GM18505 (cell line): ENCODE data around the gene STARD13.

Experiments used
- ATAC-seq: cut with Tn5 transposase; IDR thresholded peaks from one replicate; pipeline ENCODE4 v1.9.1; 2021; ENCODE audit not compliant: unreplicated experiment
- POLR2A ChIP-seq: IDR thresholded peaks from 4 replicates; pipeline ENCODE4 v1.6.1; 2011; ENCODE audit warnings: borderline replicate concordance; ENCODE audit not compliant: insufficient read depth, insufficient read length; ENCODE audit errors: extremely low read depth

The STARD13 gene

GRCh38 chr13:33227927-33228647, 57.5 kb downstream of the STARD13 start:
- no peak for ATAC-seq
- no peak for TF ChIP-seq POLR2A

- ATAC-seq = no peak
- no peak for TF ChIP-seq POLR2A
Measured at GRCh38 chr13:33224686-33225085, 60.9 kb downstream of the STARD13 start.

GRCh38 chr13:33224191-33224590, 61.4 kb downstream of the STARD13 start:
- ATAC-seq = no peak

GRCh38 chr13:33219926-33220325, 65.6 kb downstream of the STARD13 start:
- no peak for ATAC-seq
- TF ChIP-seq POLR2A = no peak

More at GRCh38 chr13:33224191-33224590, 61.4 kb downstream of the STARD13 start:
- no peak for TF ChIP-seq POLR2A

- ATAC-seq = no peak
- no peak for TF ChIP-seq POLR2A
Measured at GRCh38 chr13:33218426-33218825, 67.1 kb downstream of the STARD13 start.

- no peak for TF ChIP-seq POLR2A
- ATAC-seq = no peak
Measured at GRCh38 chr13:33218020-33218419, 67.5 kb downstream of the STARD13 start.

- no peak for ATAC-seq
- no peak for TF ChIP-seq POLR2A
Measured at GRCh38 chr13:33217256-33217655, 68.3 kb downstream of the STARD13 start.

- ATAC-seq = no peak
- no peak for TF ChIP-seq POLR2A
Measured at GRCh38 chr13:33213797-33214196, 71.8 kb downstream of the STARD13 start.

GRCh38 chr13:33213024-33213768, 72.4 kb downstream of the STARD13 start:
- TF ChIP-seq POLR2A = no peak
- no peak for ATAC-seq

- no peak for TF ChIP-seq POLR2A
- no peak for ATAC-seq
Measured at GRCh38 chr13:33212396-33212795, 73.2 kb downstream of the STARD13 start.

- TF ChIP-seq POLR2A = no peak
- ATAC-seq = no peak
Measured at GRCh38 chr13:33210090-33210489, 75.5 kb downstream of the STARD13 start.

GRCh38 chr13:33208290-33209220, 77.0 kb downstream of the STARD13 start:
- ATAC-seq = no peak
- TF ChIP-seq POLR2A = no peak

GRCh38 chr13:33207615-33207961, 78.0 kb downstream of the STARD13 start:
- ATAC-seq = no peak

GRCh38 chr13:33206945-33207614, 78.5 kb downstream of the STARD13 start:
- ATAC-seq = no peak
- TF ChIP-seq POLR2A = no peak

More at GRCh38 chr13:33207615-33207961, 78.0 kb downstream of the STARD13 start:
- TF ChIP-seq POLR2A = no peak

GRCh38 chr13:33206425-33206824, 79.1 kb downstream of the STARD13 start:
- TF ChIP-seq POLR2A = no peak
- ATAC-seq = no peak
